K562 (cell line): ENCODE measurements around the gene LMNTD2. TPM values are rescaled to one million over a fixed set of nuclear protein-coding genes. Genes with fewer than 3 reads are reported as not detected.

ENCODE experiments used
- ERF ChIP-seq: fragments of 450-650 bp; formaldehyde crosslinking; IDR thresholded peaks from 2 replicates; pipeline ENCODE4 v1.4.0; 2020; ENCODE audit warnings: mild to moderate bottlenecking, mixed read lengths
- GATA2 ChIP-seq: sonication (generic); formaldehyde crosslinking; IDR thresholded peaks from 2 replicates; pipeline ENCODE4 v1.4.0; 2020; ENCODE audit warnings: mild to moderate bottlenecking, missing genetic modification reagents
- GTF2B ChIP-seq: IDR thresholded peaks from 2 replicates; pipeline ENCODE4 v1.6.1; 2011; ENCODE audit not compliant: insufficient read length; ENCODE audit errors: extremely low read depth
- JUN ChIP-seq, 2 experiments: sonication (generic) in 1 of 2; formaldehyde crosslinking in 1 of 2; IDR thresholded peaks; 2 replicates each; pipeline versions ENCODE4 v1.6.1 to v1.8.0; 2012 to 2022; ENCODE audit warnings: borderline replicate concordance in 2 of 2, mild to moderate bottlenecking in 2 of 2, improper control_type of control experiment in 1 of 2, low read depth in 1 of 2, low read length in 1 of 2, missing genetic modification reagents in 1 of 2
- L3MBTL2 ChIP-seq: fragments of 450-650 bp; IDR thresholded peaks from 2 replicates; pipeline ENCODE4 v1.6.1; 2016; ENCODE audit warnings: mild to moderate bottlenecking, moderate library complexity
- NFE2L1 ChIP-seq: fragments of 450-650 bp; IDR thresholded peaks from 2 replicates; pipeline ENCODE4 v1.6.1; 2016; ENCODE audit warnings: missing genetic modification characterization, low read depth, mild to moderate bottlenecking, missing compliant biosample characterization, moderate library complexity, borderline replicate concordance
- NKRF ChIP-seq: fragments of 450-650 bp; IDR thresholded peaks from 2 replicates; pipeline ENCODE4 v1.6.1; 2016; ENCODE audit warnings: borderline replicate concordance
- PPARD ChIP-seq: fragments of 250-450 bp; sonication (Bioruptor Pico); IDR thresholded peaks from 2 replicates; pipeline ENCODE4 v1.8.0; 2022; ENCODE audit warnings: inconsistent platforms, mild to moderate bottlenecking, moderate library complexity
- PREB ChIP-seq: sonication (generic); formaldehyde crosslinking; IDR thresholded peaks from 2 replicates; pipeline ENCODE4 v1.8.1; 2023; ENCODE audit warnings: mild to moderate bottlenecking, missing genetic modification reagents
- RBM15 ChIP-seq: fragments of 200-400 bp; formaldehyde crosslinking; IDR thresholded peaks from 2 replicates; pipeline ENCODE4 v1.6.1; 2018; ENCODE audit warnings: mild to moderate bottlenecking, low read length, moderate library complexity; ENCODE audit not compliant: insufficient read depth
- RFX7 ChIP-seq: fragments of 250-450 bp; sonication (Bioruptor Pico); IDR thresholded peaks from 2 replicates; pipeline ENCODE4 v1.5.1; 2021; ENCODE audit warnings: mild to moderate bottlenecking
- SMAD4 ChIP-seq: fragments of 250-450 bp; sonication (Bioruptor Pico); conservative IDR thresholded peaks from 2 replicates; pipeline ENCODE4 v1.8.0; 2021; ENCODE audit warnings: inconsistent platforms, mild to moderate bottlenecking, moderate library complexity
- ZBTB12 ChIP-seq: fragments of 250-450 bp; sonication (Bioruptor Pico); IDR thresholded peaks from 2 replicates; pipeline ENCODE4 v1.4.0; 2020
- polyA plus RNA-seq, 8 experiments: library from polyadenylated mRNA; depleted of rRNA in 4 of 8; stranded (reverse) in 5 of 8; unstranded in 3 of 8; fragments of >200 nt; fragmentation: Nextera tagmentation in 2 of 8; fragmentation: Illumina TruSeq in 1 of 8; extraction: Ambion mirVana in 2 of 8; extraction: Trizol in 1 of 8; gene quantifications; 2 replicates each; pipeline versions ENCODE4 v1.2.1 to v1.2.3, GENCODE V29; 2011 to 2014; ENCODE audit warnings: inconsistent platforms in 1 of 8, missing spikeins in 1 of 8
- total RNA-seq, 7 experiments: library from RNA; depleted of rRNA in 6 of 7; stranded (reverse); fragments of >200 nt in 6 of 7; fragmentation: Illumina TruSeq in 2 of 7; extraction: Trizol in 2 of 7; gene quantifications; 2 replicates each; pipeline versions ENCODE4 v1.2.1 to v1.2.3, GENCODE V29; 2011 to 2021; ENCODE audit warnings: low replicate concordance in 1 of 7

Gene LMNTD2
- total and polyA plus RNA-seq, 9 of the 15 experiments (the other 6 are each of a cell fraction or from before 2014, with no cell fraction given): 0.48 to 4.2 (median 1.5) TPM; not detected in 3

GRCh38 chr11:579830-580601, 19.5 kb upstream of the LMNTD2 start (continued):
- TF ChIP-seq RBM15 (no peak), NFE2L1 (tag) (no peak), ZBTB12 (CRISPR knock-in tag) (no peak), L3MBTL2 (peak; percentile 27; the same call in 1 of the 2 replicates), PPARD (CRISPR knock-in tag) (no peak), PREB (0 out of 2 replicates have a peak, but pooled peaks have one; percentile 55), SMAD4 (CRISPR knock-in tag) (no peak), NKRF (no peak), RFX7 (CRISPR knock-in tag) (no peak), GATA2 (CRISPR knock-in tag) (no peak), GTF2B (no peak), ERF (CRISPR knock-in tag) (no peak), JUN (IDR thresholded peaks at IDR 0.05; ENCODE audit: borderline replicate concordance, low read depth, low read length) (no peak), JUN (CRISPR knock-in tag; IDR thresholded peaks at IDR 0.05; ENCODE audit: borderline replicate concordance) (0 out of 2 replicates have a peak, but pooled peaks have one; percentile 46)
